NCI-H146 treated with DMSO at 0.1 percent for 48 hours (cell line): ENCODE results near the gene DNAJC22.
"Not testable (repeated sequence)": the region's sequence is repeated elsewhere in the genome, so short reads cannot be mapped to it uniquely, and the experiment has no call there.

ENCODE experiments used
- DNase-seq: peaks from one replicate; lab custom pipeline; 2025; ENCODE audit not compliant: unreplicated experiment; lab: John Stamatoyannopoulos, UW

The DNAJC22 gene

DNA sequence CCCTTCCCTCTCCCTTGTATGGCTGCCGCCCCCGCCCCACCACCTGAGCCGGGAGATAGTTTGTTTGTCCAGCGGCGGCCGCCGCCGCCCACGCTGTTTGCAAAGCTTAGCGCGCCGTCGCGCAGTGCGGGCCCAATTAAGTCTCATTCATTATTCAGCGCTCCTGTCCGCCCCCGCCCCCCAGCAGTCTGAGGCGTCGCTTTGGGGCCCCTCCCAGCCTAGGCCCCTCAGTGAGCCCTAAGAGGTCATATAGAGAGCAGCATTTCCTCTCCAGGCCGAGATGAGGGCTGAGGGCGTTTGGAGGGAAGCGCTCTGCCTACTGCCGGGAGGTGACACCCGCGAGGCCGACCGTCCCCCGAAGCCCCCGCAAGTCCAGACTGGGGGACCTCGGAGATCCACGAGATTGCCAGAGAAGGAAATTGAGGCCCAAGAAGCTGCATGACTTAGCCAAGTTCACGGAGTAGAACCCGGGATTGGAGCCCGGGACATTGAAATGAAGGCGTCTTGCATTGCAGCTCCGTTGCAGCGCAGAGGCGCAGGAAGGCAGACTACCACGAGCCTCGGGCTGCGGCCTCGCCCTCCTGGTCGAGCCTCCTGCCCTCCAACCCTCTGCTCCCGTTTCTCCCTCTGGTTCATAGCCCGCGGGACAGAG, at the start of gene DNAJC22:
TSS of gene DNAJC22 (plus strand) at position 230 of the 652 bp plus-strand sequence. CDS start 1,985 bp downstream, outside the sequence.
- peak; percentile 37 for DNase-seq

DNA sequence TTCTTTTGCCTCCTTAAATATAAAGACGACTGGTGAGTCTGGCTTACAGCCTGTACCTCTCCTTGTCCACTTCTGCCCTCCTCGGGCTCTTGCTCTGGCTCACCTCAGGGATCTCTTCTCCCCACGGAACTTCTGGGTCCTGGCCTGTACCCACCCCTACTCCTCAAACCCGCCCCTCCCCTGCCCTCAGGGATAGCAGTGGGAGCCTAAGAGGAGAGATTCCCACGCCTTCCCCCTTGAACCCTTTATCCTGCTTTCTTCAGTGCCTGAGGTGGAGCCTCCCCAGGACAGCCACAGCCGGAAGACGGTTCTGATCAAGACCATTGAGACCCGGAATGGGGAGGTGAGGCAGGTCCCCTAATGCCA, 49.0 kb upstream of the DNAJC22 start:
- DNase-seq = no peak

DNA sequence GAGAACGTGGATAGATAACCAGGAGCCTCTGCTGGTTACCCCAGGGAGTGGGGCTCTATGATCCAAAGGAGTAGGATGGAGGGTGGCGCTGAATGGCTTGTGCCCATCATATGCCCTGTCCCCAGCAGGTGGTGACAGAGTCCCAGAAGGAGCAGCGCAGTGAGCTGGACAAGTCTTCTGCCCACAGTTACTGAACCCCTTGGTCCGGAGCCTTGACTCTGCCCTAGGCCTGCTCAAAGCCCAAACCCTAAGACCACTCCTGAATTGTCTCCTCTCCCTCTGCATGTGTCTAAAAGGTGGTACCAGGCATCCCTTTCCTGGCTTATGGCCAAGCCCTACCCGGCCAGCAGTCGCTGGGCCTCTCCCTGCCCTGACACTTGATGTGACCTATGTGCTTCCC, 48.5 kb upstream of the DNAJC22 start:
- DNase-seq = no peak

DNA sequence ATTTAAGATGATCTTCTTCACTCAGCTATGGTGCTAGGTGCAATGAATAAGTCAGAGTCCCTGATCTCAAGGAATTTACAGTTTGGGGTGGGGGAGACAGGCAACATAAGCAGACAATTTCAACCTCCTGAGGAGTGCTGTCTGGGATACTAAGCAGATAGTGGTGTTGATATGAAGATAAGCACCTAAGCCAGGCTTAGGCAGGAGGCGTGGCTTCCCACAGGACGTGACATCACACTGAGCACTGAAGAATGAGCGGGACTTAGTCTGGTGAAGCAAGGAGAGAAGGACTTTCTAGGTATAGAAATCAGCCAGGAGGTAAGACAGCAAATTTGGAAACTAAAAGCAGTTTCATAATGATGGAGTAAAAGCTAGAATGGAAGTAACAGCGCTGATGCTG, 44.9 kb upstream of the DNAJC22 start:
- no peak for DNase-seq

DNA sequence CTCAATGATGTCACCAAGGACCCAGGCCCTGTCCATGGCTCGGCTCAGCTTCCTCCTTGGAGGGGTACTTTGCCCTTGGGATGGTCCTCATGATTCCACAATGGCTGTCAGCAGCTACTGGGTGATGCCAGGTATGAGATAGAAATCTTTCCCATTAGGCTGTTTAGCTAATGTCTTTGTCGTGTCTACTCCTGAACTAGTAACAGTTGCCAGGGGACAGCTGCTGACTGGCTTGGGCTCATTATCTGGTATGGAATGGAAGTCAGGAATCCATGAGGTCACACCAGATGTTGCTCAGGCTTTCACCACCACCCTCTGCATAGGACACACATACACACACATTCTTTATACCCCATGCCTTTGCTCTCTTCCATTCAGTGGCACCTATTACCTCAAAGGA, 42.5 kb upstream of the DNAJC22 start:
- no peak for DNase-seq

DNA sequence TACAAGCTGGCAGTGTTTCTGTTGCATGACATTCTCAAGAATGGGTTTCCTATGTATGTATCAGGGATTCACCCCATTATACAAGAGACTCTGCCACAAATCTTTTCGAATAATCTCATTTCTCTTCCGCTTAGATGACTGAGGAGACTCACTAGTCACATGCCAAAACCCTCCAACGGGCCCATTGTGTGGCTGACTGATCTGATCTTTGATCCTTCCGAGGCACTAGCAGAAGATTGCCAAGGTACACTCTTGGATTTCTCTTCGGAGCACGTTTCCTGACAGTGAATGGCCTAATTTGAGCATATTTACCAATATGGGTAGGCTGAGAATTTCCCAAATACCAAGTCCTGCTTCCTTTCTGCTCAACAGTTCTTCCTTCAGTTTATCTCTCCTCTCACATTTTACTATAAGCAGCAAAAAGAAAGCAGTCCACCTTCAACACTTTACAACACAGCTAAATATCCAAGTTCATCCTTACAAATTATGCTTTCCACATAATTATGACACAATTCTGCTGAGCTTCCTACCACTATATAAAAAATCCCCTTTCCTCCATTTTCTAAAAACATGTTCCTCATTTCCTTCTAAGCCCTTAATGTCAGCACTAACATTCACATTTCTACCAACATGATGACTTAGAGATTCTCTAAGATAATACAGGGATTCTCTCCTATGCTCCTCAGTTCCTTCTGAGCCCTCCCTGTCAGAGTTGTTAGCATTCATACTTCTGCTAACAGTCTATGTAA, 40.8 kb upstream of the DNAJC22 start:
- DNase-seq = no peak

DNA sequence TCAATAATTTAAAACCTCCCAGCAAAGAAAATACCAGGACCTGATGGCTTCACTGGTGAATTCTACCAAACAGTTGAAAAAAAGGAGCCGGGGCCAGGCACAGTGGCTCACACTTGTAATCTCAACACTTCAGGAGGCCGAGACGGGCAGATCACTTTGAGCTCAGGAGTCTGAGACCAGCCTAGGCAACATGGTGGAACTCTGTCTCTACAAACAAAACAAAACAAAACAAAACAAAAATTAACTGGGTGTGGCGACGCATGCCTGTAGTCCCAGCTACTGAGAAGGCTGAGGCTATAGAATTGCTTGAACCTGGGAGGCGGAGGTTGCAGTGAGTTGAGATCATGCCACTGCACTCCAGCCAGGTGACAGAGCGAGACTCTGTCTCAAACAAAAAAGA, 37.3 kb upstream of the DNAJC22 start:
- no peak for DNase-seq

DNA sequence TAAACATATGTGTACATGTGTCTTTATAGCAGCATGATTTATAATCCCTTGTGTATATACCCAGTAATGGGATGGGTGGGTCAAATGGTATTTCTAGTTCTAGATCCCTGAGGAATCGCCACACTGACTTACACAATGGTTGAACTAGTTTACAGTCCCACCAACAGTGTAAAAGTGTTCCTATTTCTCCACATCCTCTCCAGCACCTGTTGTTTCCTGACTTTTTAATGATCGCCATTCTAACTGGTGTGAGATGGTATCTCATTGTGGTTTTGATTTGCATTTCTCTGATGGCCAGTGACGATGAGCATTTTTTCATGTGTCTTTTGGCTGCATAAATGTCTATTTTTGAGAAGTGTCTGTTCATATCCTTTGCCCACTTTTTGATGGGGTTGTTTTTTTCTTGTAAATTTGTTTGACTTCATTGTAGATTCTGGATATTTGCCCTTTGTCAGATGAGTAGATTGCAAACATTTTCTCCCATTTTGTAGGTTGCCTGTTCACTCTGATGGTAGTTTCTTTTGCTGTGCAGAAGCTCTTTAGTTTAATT, 36.2 kb upstream of the DNAJC22 start:
- DNase-seq = not testable (repeated sequence)

DNA sequence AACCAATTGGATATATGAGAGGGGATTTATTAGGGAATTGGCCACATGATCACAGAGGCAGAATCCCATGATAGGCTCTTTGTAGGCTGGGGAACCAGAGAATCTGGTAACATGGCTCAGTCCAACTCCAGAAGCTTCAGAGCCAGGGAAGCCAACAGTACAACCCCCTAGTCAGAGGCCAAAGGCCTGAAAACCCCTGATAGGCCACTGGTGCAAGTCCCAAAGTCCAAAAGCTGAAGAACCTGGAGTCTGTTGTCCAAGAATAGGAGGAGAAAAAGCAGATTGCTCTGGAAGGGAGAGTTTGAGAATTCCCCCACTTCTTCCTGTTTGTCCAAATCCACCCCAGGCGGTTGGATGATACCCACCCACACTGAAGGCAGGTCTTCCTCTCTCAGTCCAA, 31.9 kb upstream of the DNAJC22 start:
- no peak for DNase-seq

DNA sequence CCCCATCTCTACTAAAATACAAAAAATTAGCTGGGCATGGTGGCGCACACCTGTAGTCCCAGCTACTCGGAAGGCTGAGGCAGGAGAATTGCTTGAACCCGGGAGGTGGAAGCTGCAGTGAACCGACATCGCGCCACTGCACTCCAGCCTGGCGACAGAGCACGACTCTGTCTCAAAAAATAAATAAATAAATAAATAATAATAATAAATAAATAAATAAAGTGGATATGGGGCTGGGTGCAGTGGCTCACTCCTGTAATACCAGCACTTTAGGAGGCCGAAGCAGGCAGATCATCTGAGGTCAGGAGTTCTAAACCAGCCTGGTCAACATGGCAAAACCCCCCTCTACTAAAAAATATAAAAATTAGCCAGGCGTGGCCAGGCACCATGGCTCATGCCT, 29.6 kb upstream of the DNAJC22 start:
- DNase-seq = not testable (repeated sequence)

DNA sequence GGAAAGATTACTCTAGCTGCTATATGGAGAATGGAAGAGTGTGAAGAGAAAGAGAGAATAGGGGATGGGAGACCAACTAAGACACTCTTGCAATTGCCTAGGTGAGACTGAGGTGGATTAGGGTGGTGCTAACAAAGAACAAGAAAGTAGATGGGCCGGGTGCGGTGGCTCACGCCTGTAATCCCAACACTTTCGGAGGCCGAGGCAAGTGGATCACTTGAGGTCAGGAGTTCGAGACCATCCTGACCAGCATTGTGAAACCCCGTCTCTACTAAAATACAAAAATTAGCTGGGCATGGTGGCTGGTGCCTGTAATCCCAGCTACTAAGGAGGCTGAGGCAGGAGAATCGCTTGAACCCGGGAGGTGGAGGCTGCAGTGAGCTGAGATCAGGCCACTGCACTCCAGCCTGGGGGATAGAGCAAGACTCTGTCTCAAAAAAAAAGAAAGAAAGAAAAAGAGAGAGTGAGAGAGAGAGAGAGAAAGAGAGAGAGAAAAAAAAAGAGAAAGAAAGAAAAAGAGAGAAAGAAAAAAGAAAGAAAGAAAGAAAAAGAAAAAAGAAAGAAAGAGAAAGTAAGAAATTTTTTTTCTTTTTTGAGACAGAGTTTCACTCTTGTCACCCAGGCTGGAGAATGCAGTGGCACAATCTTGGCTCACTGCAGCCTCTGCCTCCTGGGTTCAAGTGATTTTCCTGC, 26.1 kb upstream of the DNAJC22 start:
- not testable (repeated sequence) for DNase-seq

DNA sequence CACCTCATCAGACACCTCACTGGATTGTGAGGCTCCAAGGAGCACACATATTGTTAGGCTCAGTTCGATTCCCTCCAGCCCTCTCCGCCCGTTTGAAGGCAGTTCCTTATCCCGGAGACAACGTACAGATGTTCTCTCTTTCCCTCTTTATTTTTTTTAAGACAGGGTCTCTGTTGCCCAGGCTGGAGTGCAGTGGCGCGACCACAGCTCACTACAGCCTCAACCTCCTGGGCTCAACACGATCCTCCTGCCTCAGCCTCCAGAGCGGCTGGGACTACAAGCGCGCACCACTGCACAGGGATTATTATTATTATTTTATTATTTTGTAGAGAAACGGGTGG, 24.4 kb upstream of the DNAJC22 start:
- DNase-seq = peak; percentile 26

DNA sequence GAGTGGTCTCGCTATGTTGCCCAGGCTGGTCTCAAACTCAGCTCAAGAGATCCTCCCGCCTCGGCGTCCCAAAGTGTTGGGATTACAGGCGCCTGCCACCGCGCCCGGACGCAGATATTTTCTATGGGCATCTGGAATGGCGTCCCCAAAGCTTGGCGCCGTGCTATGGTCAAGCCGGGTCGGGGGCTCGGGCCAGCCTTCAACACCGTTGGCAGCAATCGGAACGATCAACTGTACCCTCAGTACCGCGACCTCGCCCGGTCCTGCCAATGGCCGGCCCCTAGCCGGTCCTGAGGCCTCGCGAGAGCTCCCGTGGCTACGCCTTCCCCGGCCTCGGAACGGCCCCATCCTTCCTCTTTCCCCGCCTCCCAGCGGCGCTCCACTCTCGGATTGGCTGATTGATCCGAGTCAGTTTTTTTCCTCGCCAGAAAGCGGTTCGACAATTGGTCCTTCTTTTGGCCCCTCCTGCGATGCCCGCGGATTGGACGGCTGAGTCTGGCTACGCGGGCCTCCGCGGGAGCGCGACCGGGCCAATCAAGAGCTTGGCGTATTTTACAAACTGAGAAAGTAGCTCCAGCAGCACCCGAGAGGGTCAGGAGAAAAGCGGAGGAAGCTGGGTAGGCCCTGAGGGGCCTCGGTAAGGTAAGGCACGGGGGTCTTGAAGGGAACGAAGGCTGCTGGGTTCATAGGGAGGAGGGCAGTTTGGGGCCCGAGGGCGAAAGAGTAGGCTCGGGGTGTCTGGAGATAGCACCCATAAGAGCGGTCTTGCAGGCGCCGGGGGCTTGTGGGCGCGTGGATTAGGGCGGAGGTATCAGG, 23.8 kb upstream of the DNAJC22 start, which contains the start of gene TROAP:
TSS of gene TROAP (plus strand) at position 548 of the 816 bp plus-strand sequence. CDS start 354 bp downstream, outside the sequence.
- DNase-seq = peak; percentile 98

DNA sequence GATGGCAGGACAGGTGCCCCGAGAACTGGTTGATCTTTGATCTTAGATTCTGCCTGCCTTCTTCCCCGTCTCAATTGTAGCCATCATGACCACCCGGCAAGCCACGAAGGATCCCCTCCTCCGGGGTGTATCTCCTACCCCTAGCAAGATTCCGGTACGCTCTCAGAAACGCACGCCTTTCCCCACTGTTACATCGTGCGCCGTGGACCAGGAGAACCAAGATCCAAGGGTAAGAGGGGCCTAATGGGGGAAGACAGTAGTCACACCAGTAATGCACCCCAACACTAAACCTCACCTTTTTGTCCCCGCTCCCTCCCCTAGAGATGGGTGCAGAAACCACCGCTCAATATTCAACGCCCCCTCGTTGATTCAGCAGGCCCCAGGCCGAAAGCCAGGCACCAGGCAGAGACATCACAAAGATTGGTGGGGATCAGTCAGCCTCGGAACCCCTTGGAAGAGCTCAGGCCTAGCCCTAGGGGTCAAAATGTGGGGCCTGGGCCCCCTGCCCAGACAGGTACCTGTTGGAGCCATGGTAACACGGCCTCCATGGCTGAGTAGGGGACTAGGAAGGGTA, 23.1 kb upstream of the DNAJC22 start:
- DNase-seq = no peak

DNA sequence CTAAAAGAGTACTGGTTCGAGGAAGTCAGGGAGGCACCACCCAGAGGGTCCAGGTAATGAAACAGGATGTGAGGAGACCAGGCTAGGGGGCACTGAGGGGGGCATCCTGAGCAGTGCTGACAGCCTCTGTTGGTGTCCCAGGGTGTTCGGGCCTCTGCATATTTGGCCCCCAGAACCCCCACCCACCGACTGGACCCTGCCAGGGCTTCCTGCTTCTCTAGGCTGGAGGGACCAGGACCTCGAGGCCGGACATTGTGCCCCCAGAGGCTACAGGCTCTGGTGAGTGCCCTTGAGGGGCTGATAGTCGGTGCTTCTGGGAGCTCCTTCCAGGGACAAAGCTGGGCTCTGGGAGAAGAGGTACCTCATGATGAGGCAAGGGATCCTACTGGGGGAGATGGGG, 21.1 kb upstream of the DNAJC22 start:
- no peak for DNase-seq

DNA sequence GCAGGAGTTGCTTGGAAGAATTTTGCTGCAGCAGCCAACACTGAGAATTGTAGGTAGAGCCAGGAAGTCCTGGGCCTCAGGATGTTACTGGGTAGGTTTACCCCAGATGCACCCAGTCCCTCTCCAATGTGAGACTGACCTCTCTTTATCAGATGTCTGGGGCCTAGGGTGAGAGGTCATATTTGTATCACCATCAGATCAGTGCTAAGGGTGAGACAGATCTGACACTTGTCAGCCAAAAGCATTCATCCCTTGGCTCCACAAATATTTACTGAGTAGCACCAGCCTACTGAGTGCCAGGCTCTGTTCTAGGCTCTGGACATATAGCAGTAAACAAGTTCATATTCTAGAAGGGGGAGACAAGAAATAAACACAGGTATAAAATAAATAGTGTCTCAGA, 19.3 kb upstream of the DNAJC22 start:
- DNase-seq = no peak

DNA sequence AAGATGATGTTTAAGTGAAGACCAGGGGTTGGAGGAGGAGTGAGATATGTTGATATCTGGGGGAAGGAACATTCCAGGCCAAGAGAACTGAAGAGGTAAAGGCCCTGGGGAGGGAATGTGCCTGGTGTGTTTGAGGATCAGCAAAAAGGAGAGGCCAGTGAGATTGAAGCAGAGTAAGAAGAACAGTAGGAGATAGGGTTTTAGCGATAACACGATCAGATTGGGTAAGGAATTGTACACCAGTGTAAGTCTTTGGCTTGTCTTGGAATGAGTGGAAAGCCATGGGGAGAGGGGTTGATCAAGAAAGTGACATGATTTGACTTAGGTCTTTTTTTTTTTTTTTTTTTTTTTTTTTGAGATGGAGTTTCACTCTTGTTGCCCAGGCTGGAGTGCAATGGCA, 18.8 kb upstream of the DNAJC22 start:
- no peak for DNase-seq

DNA sequence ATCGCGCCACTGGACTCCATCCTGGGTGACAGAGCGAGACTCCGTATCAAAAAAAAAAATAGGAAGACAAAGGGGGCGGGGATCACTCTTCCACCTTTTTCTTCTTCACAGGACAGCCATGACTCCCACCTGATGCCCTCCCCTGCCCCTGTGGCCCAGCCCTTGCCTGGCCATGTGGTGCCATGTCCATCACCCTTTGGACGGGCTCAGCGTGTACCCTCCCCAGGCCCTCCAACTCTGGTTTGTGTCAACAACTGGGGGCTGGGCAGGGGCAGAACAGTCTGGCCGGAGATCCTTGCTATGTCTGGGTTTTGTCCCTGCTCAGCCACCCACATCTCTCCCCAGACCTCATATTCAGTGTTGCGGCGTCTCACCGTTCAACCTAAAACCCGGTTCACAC, 17.9 kb upstream of the DNAJC22 start:
- no peak for DNase-seq

DNA sequence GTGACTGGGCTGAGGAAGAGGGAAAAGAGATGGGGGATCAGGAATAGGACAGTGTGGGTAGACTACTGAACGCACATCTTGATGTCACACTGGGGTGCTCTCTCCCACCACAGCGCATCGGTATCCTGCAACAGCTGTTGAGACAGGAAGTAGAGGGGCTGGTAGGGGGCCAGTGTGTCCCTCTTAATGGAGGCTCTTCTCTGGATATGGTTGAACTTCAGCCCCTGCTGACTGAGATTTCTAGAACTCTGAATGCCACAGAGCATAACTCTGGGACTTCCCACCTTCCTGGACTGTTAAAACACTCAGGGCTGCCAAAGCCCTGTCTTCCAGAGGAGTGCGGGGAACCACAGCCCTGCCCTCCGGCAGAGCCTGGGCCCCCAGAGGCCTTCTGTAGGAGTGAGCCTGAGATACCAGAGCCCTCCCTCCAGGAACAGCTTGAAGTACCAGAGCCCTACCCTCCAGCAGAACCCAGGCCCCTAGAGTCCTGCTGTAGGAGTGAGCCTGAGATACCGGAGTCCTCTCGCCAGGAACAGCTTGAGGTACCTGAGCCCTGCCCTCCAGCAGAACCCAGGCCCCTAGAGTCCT, 16.6 kb upstream of the DNAJC22 start:
- DNase-seq = no peak

DNA sequence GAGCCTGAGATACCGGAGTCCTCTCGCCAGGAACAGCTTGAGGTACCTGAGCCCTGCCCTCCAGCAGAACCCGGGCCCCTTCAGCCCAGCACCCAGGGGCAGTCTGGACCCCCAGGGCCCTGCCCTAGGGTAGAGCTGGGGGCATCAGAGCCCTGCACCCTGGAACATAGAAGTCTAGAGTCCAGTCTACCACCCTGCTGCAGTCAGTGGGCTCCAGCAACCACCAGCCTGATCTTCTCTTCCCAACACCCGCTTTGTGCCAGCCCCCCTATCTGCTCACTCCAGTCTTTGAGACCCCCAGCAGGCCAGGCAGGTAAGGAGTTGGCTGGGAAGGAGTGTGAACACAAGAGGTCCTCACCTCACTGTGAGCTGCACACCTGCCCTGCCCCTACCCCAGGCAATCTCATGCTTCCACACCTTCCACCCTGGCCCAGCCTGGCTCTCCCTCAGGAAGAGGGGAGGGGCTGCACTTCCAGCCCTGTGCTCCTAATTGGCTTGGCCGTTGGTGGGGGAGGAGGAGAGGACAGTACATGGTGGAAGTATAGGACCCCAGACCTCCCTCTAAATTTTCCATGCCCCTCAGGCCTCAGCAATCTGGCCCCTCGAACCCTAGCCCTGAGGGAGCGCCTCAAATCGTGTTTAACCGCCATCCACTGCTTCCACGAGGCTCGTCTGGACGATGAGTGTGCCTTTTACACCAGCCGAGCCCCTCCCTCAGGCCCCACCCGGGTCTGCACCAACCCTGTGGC, 15.9 kb upstream of the DNAJC22 start:
- no peak for DNase-seq
